ENCODE measurements around the gene AP5M1.

DNA sequence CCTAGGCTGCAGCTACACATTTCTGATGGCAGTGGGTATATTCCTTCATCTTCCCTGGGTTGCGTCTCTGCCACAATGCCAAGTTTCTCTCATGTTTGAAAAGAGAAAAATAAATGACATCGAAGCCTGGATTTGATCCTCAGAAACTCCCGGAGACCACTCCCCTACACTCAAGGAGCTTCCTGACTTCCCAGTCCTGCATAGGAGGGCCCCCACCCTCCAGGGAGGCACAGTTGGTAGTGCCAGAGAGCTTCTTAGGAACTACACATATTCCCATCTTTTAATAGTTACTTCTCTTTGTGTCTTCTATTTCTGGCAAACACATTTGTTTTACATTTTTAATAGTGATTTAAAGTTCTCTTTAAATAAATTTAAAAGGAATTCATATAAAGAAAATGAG, 30.7 kb downstream of the AP5M1 start:
- TF ChIP-seq, protein P1, sequence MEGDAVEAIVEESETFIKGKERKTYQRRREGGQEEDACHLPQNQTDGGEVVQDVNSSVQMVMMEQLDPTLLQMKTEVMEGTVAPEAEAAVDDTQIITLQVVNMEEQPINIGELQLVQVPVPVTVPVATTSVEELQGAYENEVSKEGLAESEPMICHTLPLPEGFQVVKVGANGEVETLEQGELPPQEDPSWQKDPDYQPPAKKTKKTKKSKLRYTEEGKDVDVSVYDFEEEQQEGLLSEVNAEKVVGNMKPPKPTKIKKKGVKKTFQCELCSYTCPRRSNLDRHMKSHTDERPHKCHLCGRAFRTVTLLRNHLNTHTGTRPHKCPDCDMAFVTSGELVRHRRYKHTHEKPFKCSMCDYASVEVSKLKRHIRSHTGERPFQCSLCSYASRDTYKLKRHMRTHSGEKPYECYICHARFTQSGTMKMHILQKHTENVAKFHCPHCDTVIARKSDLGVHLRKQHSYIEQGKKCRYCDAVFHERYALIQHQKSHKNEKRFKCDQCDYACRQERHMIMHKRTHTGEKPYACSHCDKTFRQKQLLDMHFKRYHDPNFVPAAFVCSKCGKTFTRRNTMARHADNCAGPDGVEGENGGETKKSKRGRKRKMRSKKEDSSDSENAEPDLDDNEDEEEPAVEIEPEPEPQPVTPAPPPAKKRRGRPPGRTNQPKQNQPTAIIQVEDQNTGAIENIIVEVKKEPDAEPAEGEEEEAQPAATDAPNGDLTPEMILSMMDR (IDR thresholded peaks at IDR 0.05), result no peak
- no peak for TF ChIP-seq POLR2A (IDR thresholded peaks at IDR 0.05)
